ENCODE results near the gene ARX. TPM values are rescaled to one million over a fixed set of nuclear protein-coding genes. Genes with fewer than 3 reads are reported as not detected.

ARX gene
- total RNA-seq, 1 experiment from 2014 or later, result 0.24 TPM

- H2BK5ac ChIP-seq (ENCODE audit: insufficient read length, low read length), result no peak overlapping the region
- Mint-ChIP-seq H3K27ac (no peak overlapping the region), H3K27me3 (ENCODE audit: low read depth) (peaks cover 99% of the 10 kb centered on the region), H3K9me3 (peaks cover 2 to 7% of the 10 kb centered on the region in 2 experiments; a peak in 3 of 5 replicates), H3K4me3 (peak overlapping the region in 1 of 2 experiments; percentile 57; a peak in 2 of 5 replicates), H3K4me1 (peaks cover 53 to 81% of the 10 kb centered on the region in 2 experiments), H3K36me3 (ENCODE audit: insufficient read depth in 1 of 3, low read depth in 3 of 3) (no peaks in the 10 kb centered on the region)
- DNase-seq, result no peak
- H2AK5ac ChIP-seq (ENCODE audit: insufficient read length, low read length), result no peak overlapping the region
- no peak overlapping the region for H4K8ac ChIP-seq (replicated peaks; ENCODE audit: insufficient read length, low read depth, low read length)
- no peak overlapping the region for H3K27ac ChIP-seq (ENCODE audit: insufficient read length, low read depth, low read length)
- H3K27me3 ChIP-seq (ENCODE audit: insufficient read depth, low read length), result peaks cover 86% of the 10 kb centered on the region
- H2AFZ ChIP-seq (ENCODE audit: low read length), result no peak overlapping the region
- no peak overlapping the region for H3T11ph ChIP-seq (ENCODE audit: low read length)
- H3K23me2 ChIP-seq (ENCODE audit: insufficient read length, low read depth, low read length, poor library complexity, severe bottlenecking), result peaks cover 28% of the 10 kb centered on the region
- no peaks in the 10 kb centered on the region for H3K79me2 ChIP-seq (ENCODE audit: insufficient read depth, low read length)
- WGBS (ENCODE audit: extremely low coverage, insufficient read length, low lambda C conversion rate), result no CpG with 5 or more reads among the region's 3 CpGs
- no peaks in the 10 kb centered on the region for H3K79me1 ChIP-seq (ENCODE audit: insufficient read depth, low read depth, low read length, poor library complexity, severe bottlenecking)
- no peak overlapping the region for H3K18ac ChIP-seq (ENCODE audit: insufficient read length, low read depth, low read length)
- H4K5ac ChIP-seq (ENCODE audit: insufficient read length, low read depth, low read length), result no peak overlapping the region
- no peak overlapping the region for H3K56ac ChIP-seq (ENCODE audit: insufficient read length, low read depth, low read length)
- TF ChIP-seq CTCF (conservative IDR thresholded peaks at IDR 0.05), result no peak
- no peak overlapping the region for H2BK20ac ChIP-seq (ENCODE audit: low read depth, low read length, poor library complexity, severe bottlenecking)
- H3K14ac ChIP-seq (ENCODE audit: insufficient read depth, low read length), result no peak overlapping the region
- H3K4me2 ChIP-seq (ENCODE audit: insufficient read depth, insufficient read length, low read length), result no peak overlapping the region
- peaks cover 2% of the 10 kb centered on the region; the same call in 1 of the 2 replicates for H3K4me1 ChIP-seq (ENCODE audit: insufficient read depth, low read length)
- H4K91ac ChIP-seq (ENCODE audit: insufficient read length, low read depth, low read length), result no peak overlapping the region
- H2BK15ac ChIP-seq (ENCODE audit: low read depth, low read length), result no peak overlapping the region
- no peak overlapping the region for H3K9ac ChIP-seq (ENCODE audit: extremely low read depth, insufficient read length, low read length)
- H3K23ac ChIP-seq (ENCODE audit: insufficient read length, low read depth, low read length), result no peak overlapping the region
- H2BK12ac ChIP-seq (ENCODE audit: insufficient read length, low read depth, low read length), result no peak overlapping the region
- H3K4ac ChIP-seq (ENCODE audit: low read depth, low read length), result no peak overlapping the region
- H3K9me3 ChIP-seq (ENCODE audit: control insufficient read depth, low read depth, low read length), result no peaks in the 10 kb centered on the region
- H4K20me1 ChIP-seq (ENCODE audit: control insufficient read depth, insufficient read depth, insufficient read length), result no peaks in the 10 kb centered on the region
- H2BK120ac ChIP-seq (ENCODE audit: low read depth, low read length, poor library complexity, severe bottlenecking), result no peak overlapping the region
Observed at GRCh38 chrX:25018682-25019081, 2.9 kb upstream of the ARX start.
